LNCAP (cell line): ENCODE results near the gene PLD2.

Source experiments
- CTCF ChIP-seq: fragments of 450-650 bp; IDR thresholded peaks from 2 replicates; pipeline ENCODE4 v1.5.1; 2017; ENCODE audit warnings: mild to moderate bottlenecking

Gene PLD2

GRCh38 chr17:4863321-4863720 lies 56.4 kb downstream of the PLD2 start:
- no peak for TF ChIP-seq CTCF

GRCh38 chr17:4870855-4871254 lies 63.9 kb downstream of the PLD2 start:
- no peak for TF ChIP-seq CTCF

GRCh38 chr17:4872786-4873185 lies 65.8 kb downstream of the PLD2 start:
- no peak for TF ChIP-seq CTCF
